Gastrocnemius medialis (tissue), 4 donors: Measurements from ENCODE around the gene COL4A1. TPM values are rescaled to one million over a fixed set of nuclear protein-coding genes. Genes with fewer than 3 reads are reported as not detected.
A peak's percentile ranks its signal among the peaks of the same experiment; 100 is the strongest.

Experiments
- ATAC-seq, 2 donors: fragments of 150-250 bp; one replicate each; pipeline ENCODE4 v1.9.1; 2016
- DNase-seq, 2 donors: peaks; one replicate each; pipeline ENCODE4 v3.0.0-alpha.2; 2019
- H3K27ac ChIP-seq, 4 donors: fragments of 200-600 bp; sonication (generic); 1 replicate in 1 of 4; 2 replicates in 3 of 4; pipeline ENCODE4 v1.5.1; 2016 to 2018; ENCODE audit warnings: mild to moderate bottlenecking in 2 of 4, moderate library complexity in 1 of 4
- H3K27me3 ChIP-seq, 3 donors: fragments of 200-600 bp; sonication (generic) in 2 of 3; 1 replicate in 1 of 3; 2 replicates in 2 of 3; pipeline versions ENCODE4 v1.5.1 to v1.6.0; 2016 to 2019; ENCODE audit warnings: mild to moderate bottlenecking in 1 of 3, moderate library complexity in 1 of 3
- H3K36me3 ChIP-seq, 2 donors: fragments of 200-600 bp; sonication (generic) in 1 of 2; one replicate each; pipeline ENCODE4 v1.5.1; 2017 to 2018
- H3K4me1 ChIP-seq, 2 donors: fragments of 200-600 bp; sonication (generic) in 1 of 2; one replicate each; pipeline ENCODE4 v1.5.1; 2016 to 2017; ENCODE audit warnings: mild to moderate bottlenecking in 2 of 2
- H3K4me3 ChIP-seq, 4 donors: fragments of 200-600 bp; sonication (generic) in 3 of 4; 1 replicate in 1 of 4; 2 replicates in 3 of 4; pipeline ENCODE4 v1.5.1; 2016 to 2019; ENCODE audit warnings: mild to moderate bottlenecking in 2 of 4
- H3K9me3 ChIP-seq, 3 donors: fragments of 200-600 bp; sonication (generic) in 2 of 3; 1 replicate in 1 of 3; 2 replicates in 2 of 3; pipeline ENCODE4 v1.5.1; 2016 to 2019
- CTCF ChIP-seq, 5 experiments: fragments of 450-650 bp in 3 of 5; fragments of 200-600 bp in 2 of 5; sonication (generic) in 2 of 5; IDR thresholded peaks in 4 of 5; conservative IDR thresholded peaks in 1 of 5; 1 replicate in 4 of 5; 2 replicates in 1 of 5; pipeline ENCODE4 v1.5.1; 2016 to 2019; ENCODE audit warnings: antibody characterized with exemption in 5 of 5, mild to moderate bottlenecking in 3 of 5, moderate library complexity in 3 of 5
- POLR2A ChIP-seq, 2 donors: fragments of 450-650 bp; IDR thresholded peaks; one replicate each; pipeline ENCODE4 v1.6.1; 2017; ENCODE audit warnings: antibody characterized with exemption in 2 of 2, mild to moderate bottlenecking in 2 of 2, moderate library complexity in 2 of 2
- in situ Hi-C, 4 donors: fragments of 200-750 bp; cut with MboI; loops; one replicate each; pipeline versions ENCODE4 v1.15.0 to v1.8.0; 2017; ENCODE audit warnings: low sequenced_read_pairs in 4 of 4
- intact Hi-C: fragments of 100-400 bp; cut with DNase I; formaldehyde crosslinking; loops from one replicate; pipeline ENCODE4 v1.15.1; 2023; ENCODE audit warnings: low total_unique reads
- total RNA-seq, 4 donors: library from RNA; depleted of rRNA; stranded (reverse); fragments of >200 nt; gene quantifications; one replicate each; pipeline versions ENCODE4 v1.1.0 to v1.2.3, GENCODE V29; 2016

The COL4A1 gene
- 100 to 1,000 TPM in 3 of 4 donors, 10 to 100 TPM in 1; 60.5 to 127 (median 120) TPM for total RNA-seq

DNA sequence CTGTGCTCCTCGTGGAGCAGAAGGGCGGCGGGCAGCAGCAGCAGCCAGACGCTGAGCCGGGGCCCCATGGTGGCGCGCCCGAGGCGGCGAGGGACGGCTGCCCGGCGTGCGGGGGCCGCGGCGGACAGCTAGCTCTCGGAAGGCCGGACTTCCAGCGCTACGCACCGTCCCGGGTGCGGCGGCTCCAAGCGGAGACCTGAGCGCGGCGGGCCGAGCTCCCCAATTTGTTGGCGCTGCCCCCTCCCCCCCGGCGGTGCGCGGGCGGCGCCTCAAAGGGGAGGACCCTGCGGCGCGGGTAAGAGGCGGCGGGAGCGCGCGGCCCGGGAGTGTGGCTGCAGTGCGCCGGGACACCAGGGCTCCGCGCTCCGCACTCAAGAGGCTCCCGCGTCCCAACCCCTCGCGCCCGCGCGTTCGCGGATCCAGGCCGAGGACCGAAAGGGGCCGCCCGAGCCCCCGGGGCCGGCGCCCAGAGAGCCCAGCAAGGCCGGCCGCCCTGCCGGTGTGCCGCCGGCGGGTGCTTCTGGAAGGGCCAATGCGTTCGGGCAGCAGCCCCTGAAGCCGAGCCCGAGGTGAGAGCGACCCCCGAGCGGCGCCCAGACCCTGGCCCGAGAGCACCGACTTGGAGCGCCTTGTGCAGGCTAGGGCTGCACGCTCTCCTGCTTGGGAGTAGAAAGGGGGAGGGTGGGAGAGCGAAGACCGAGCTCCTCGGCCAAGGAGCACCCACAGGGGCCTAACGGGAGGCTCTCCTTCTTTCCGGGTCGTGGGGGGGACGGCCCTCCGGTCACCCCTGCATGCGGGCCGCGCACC lies at the start of gene COL4A1, which contains the start of gene COL4A2:
COL4A1 (minus strand) TSS at position 198 of the 807 bp plus-strand sequence; CDS start at position 68, 130 bp downstream.
COL4A2 (plus strand) TSS at position 325 of the 807 bp plus-strand sequence. CDS start 620 bp downstream, outside the sequence.
- peak within 1 kb of the TSS; percentile 64 to 78 (median 73) for H3K4me3 ChIP-seq
- peak; percentile 59 to 61 for ATAC-seq
- in situ Hi-C loops: loop anchor here in 1 of 4 donors (10.0 kb wide), 1 partner anchor 108 kb away; no protein-coding TSS in a partner anchor
- peaks cover 16 to 50% (median 25%) of the 10 kb centered on the region in 3 donors for H3K27me3 ChIP-seq
- DNase-seq: peak; percentile 35 to 47
- H3K27ac ChIP-seq: peak within 1 kb of the TSS; percentile 84 to 88 (median 86)
- intact Hi-C loops: loop anchor here (1.0 to 5.0 kb wide), 2 partner anchors 90 to 105 kb away; no protein-coding TSS in a partner anchor
- H3K9me3 ChIP-seq: no peaks in the 10 kb centered on the region
- TF ChIP-seq CTCF (IDR thresholded peaks at IDR 0.05 in 4 of 5, conservative IDR thresholded peaks at IDR 0.05 in 1 of 5) (no peak), POLR2A (IDR thresholded peaks at IDR 0.05) (peak; percentile 81 to 93)
- no peaks in the 10 kb centered on the region for H3K36me3 ChIP-seq
- H3K4me1 ChIP-seq: peaks cover 7 to 20% of the 10 kb centered on the region in 2 donors

DNA sequence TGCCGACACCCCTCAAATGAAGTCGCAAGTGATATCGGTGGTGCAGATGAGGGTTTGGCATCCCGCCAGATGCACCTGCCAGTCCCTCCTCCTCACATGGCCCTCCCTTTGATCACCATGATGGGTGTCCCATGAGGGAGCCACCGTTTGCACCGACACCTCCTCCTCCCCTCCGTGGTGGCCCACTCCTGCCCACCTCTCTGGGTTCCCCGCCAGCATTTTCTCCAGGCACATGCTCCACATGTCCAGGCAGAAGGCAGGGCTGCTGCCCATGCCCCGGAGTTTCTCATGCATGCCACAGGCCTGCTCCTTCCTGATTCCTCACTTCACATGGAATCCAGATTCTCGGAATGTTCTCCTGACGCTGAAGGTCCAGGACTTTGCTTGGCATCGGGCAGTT lies 49.4 kb upstream of the COL4A1 start:
- H3K27ac ChIP-seq: no peak overlapping the region
- DNase-seq: no peak
- H3K36me3 ChIP-seq: no peaks in the 10 kb centered on the region
- H3K4me1 ChIP-seq: peaks cover 8 to 14% of the 10 kb centered on the region in 2 donors
- H3K4me3 ChIP-seq: no peak overlapping the region
- no peak for ATAC-seq
- no peaks in the 10 kb centered on the region for H3K9me3 ChIP-seq
- in situ Hi-C loops: no loop called here
- no peaks in the 10 kb centered on the region for H3K27me3 ChIP-seq
- no peak for TF ChIP-seq CTCF (IDR thresholded peaks at IDR 0.05 in 4 of 5, conservative IDR thresholded peaks at IDR 0.05 in 1 of 5)
- no peak for TF ChIP-seq POLR2A (IDR thresholded peaks at IDR 0.05)
- intact Hi-C loops: no loop called here

DNA sequence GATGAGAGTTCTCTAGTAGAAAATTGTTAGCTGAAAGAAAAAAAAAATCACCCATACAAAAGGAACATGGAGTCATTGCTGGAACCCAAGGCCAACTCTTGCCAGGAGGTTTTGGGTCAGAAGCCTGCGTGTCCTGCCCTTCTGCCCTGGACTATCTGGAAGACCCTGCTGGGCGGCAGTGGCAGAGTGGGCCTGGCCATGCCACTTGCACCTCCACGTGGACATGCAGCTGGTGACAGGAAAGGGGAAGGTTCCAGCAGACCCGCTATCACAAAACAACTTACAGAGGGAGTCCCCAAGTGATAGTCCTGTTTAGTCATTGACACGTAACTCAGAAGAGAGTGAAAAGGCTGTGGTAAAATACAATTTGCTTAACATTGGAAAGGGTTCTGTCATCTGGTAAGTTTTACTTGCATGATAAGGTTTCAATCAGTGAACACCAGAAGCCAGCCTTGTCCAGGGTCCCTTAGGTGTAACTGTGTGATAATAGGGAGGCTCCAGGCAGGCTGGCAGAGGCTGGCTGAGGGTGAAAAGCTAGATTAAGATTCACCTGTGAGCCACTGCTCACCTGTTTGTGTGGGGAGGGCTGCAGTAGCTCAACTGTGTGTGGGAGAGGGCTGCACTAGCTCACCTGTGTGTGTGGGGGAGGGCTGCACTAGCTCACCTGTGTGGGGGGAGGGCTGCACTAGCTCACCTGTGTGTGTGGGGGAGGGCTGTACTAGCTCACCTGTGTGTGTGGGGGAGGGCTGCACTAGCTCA lies 47.9 kb upstream of the COL4A1 start:
- H3K27ac ChIP-seq: peak overlapping the region in 1 of 4 donors; percentile 6

More for the DNA sequence above, 47.9 kb upstream of the COL4A1 start:
- intact Hi-C loops (no loop called here), in situ Hi-C loops (no loop called here)
- no peaks in the 10 kb centered on the region for H3K9me3 ChIP-seq
- TF ChIP-seq CTCF (IDR thresholded peaks at IDR 0.05 in 4 of 5, conservative IDR thresholded peaks at IDR 0.05 in 1 of 5) (no peak), POLR2A (IDR thresholded peaks at IDR 0.05) (no peak)
- H3K4me3 ChIP-seq: no peak overlapping the region
- DNase-seq (no peak), ATAC-seq (no peak)
- H3K27me3 ChIP-seq: no peaks in the 10 kb centered on the region
- no peaks in the 10 kb centered on the region for H3K36me3 ChIP-seq
- H3K4me1 ChIP-seq: peaks cover 0 to 6% of the 10 kb centered on the region in 2 donors
